Mammary epithelial cell (primary cell): ENCODE data around the gene CSF2RB.

ENCODE experiments used
- EZH2 ChIP-seq: IDR thresholded peaks from 2 replicates; pipeline ENCODE4 v1.6.1; 2012; ENCODE audit warnings: low read length, inconsistent platforms, borderline replicate concordance
- TF ChIP-seq, protein P1 (sequence below), 2 donors: IDR thresholded peaks in 1 of 2; conservative IDR thresholded peaks in 1 of 2; 2 replicates each; pipeline ENCODE4 v1.5.1; 2011 to 2012; ENCODE audit warnings: inconsistent platforms in 2 of 2, low read length in 2 of 2, mild to moderate bottlenecking in 2 of 2, control low read depth in 1 of 2, low read depth in 1 of 2; ENCODE audit not compliant: insufficient read depth in 1 of 2; ENCODE audit errors: extremely low read depth in 1 of 2

DNA sequence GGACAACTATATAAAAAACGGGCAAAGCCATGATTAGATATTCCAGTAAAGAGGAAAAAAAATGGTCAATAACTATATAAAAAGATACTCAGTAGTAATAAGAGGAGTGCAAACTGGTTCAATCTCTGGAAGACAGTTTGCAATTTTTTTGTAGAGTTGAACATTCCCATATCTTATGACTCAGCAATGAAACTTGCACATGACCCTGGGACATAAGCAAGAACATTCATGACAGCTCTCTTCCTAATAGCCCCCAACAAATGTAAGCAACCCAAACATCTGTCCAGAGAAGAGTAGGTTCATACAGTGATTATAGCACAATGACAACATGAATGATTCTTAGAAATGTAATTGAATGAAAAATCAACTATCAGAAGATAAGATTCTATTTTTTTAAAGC, 21.8 kb upstream of the CSF2RB start:
- TF ChIP-seq, protein P1, sequence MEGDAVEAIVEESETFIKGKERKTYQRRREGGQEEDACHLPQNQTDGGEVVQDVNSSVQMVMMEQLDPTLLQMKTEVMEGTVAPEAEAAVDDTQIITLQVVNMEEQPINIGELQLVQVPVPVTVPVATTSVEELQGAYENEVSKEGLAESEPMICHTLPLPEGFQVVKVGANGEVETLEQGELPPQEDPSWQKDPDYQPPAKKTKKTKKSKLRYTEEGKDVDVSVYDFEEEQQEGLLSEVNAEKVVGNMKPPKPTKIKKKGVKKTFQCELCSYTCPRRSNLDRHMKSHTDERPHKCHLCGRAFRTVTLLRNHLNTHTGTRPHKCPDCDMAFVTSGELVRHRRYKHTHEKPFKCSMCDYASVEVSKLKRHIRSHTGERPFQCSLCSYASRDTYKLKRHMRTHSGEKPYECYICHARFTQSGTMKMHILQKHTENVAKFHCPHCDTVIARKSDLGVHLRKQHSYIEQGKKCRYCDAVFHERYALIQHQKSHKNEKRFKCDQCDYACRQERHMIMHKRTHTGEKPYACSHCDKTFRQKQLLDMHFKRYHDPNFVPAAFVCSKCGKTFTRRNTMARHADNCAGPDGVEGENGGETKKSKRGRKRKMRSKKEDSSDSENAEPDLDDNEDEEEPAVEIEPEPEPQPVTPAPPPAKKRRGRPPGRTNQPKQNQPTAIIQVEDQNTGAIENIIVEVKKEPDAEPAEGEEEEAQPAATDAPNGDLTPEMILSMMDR (conservative IDR thresholded peaks at IDR 0.05 in 1 of 2, IDR thresholded peaks at IDR 0.05 in 1 of 2; ENCODE audit: extremely low read depth in 1 of 2, insufficient read depth in 1 of 2, low read depth in 1 of 2, low read length in 2 of 2): no peak
- no peak for TF ChIP-seq EZH2
